Neural cell (in vitro differentiated cells): ENCODE measurements around the gene KIAA0753. TPM values are rescaled to one million over a fixed set of nuclear protein-coding genes. Genes with fewer than 3 reads are reported as not detected.

Experiments
- H2AFZ ChIP-seq: fragments of 200-600, 300-800 bp; sonication (generic), shearing (Covaris generic); 2 replicates; pipeline ENCODE4 v1.6.0; 2014; ENCODE audit warnings: low read depth, mild to moderate bottlenecking, antibody characterized with exemption, low read length, moderate library complexity
- H3F3A ChIP-seq: fragments of 200-600 bp; shearing (Covaris generic); 2 replicates; pipeline ENCODE4 v1.6.1; 2016; ENCODE audit warnings: mild to moderate bottlenecking, moderate library complexity, mixed read lengths, antibody characterized with exemption, low read length; ENCODE audit not compliant: insufficient read depth, poor library complexity, severe bottlenecking
- H3K27ac ChIP-seq: fragments of 200-600, 300-800 bp; sonication (generic), shearing (Covaris generic); 2 replicates; pipeline ENCODE4 v1.5.1; 2014; ENCODE audit warnings: mild to moderate bottlenecking, low read length, moderate library complexity
- H3K27me3 ChIP-seq: fragments of 300-800, 200-600 bp; sonication (generic), shearing (Covaris generic); 2 replicates; pipeline ENCODE4 v1.6.0; 2014; ENCODE audit warnings: mild to moderate bottlenecking, low read depth, low read length, moderate library complexity; ENCODE audit not compliant: insufficient read depth
- H3K36me3 ChIP-seq: fragments of 300-800, 200-600 bp; sonication (generic), shearing (Covaris generic); 2 replicates; pipeline ENCODE4 v1.5.1; 2014; ENCODE audit warnings: mild to moderate bottlenecking, antibody characterized with exemption, low read length, moderate library complexity; ENCODE audit not compliant: insufficient read depth
- H3K4me2 ChIP-seq: fragments of 300-800, 200-600 bp; sonication (generic), shearing (Covaris generic); 2 replicates; pipeline ENCODE4 v1.6.0; 2014; ENCODE audit warnings: mild to moderate bottlenecking, low read length
- H3K4me3 ChIP-seq: fragments of 300-800, 200-600 bp; sonication (generic), shearing (Covaris generic); 2 replicates; pipeline ENCODE4 v1.5.1; 2014; ENCODE audit warnings: mild to moderate bottlenecking, low read length, moderate library complexity
- H3K79me2 ChIP-seq: fragments of 200-600 bp; shearing (Covaris generic); replicated peaks from 2 replicates; pipeline ENCODE4 v1.6.0; 2014; ENCODE audit warnings: mild to moderate bottlenecking, low read length, moderate library complexity; ENCODE audit not compliant: insufficient read depth
- H3K9ac ChIP-seq: fragments of 300-800, 200-600 bp; sonication (generic), shearing (Covaris generic); 2 replicates; pipeline ENCODE4 v1.6.1; 2016; ENCODE audit warnings: mild to moderate bottlenecking, low read length, mixed read lengths
- H3K9me2 ChIP-seq: fragments of 200-600 bp; shearing (Covaris generic); 2 replicates; pipeline ENCODE4 v1.6.1; 2016; ENCODE audit warnings: mild to moderate bottlenecking, low read length, mixed read lengths; ENCODE audit not compliant: insufficient read depth
- H3K9me3 ChIP-seq: fragments of 200-600, 300-800 bp; sonication (generic), shearing (Covaris generic); 2 replicates; pipeline ENCODE4 v1.6.1; 2016; ENCODE audit warnings: mild to moderate bottlenecking, mixed run types, low read length, moderate library complexity, mixed read lengths
- H4K20me1 ChIP-seq: fragments of 200-600 bp; shearing (Covaris generic); 2 replicates; pipeline ENCODE4 v1.6.1; 2016; ENCODE audit warnings: mild to moderate bottlenecking, mixed run types; ENCODE audit not compliant: insufficient read depth
- EP300 ChIP-seq: fragments of 450-650 bp; conservative IDR thresholded peaks from 2 replicates; pipeline ENCODE4 v1.6.1; 2014; ENCODE audit warnings: antibody characterized with exemption, mild to moderate bottlenecking, moderate library complexity; ENCODE audit not compliant: poor library complexity, severe bottlenecking
- EZH2 ChIP-seq: fragments of 200-600, 300-800 bp; shearing (Covaris generic), sonication (generic); IDR thresholded peaks from 2 replicates; pipeline ENCODE4 v1.6.1; 2014; ENCODE audit warnings: antibody characterized with exemption, low read length, borderline replicate concordance, mild to moderate bottlenecking; ENCODE audit not compliant: insufficient read depth, poor library complexity, severe bottlenecking
- MXI1 ChIP-seq: fragments of 450-650 bp; conservative IDR thresholded peaks from 2 replicates; pipeline ENCODE4 v1.6.1; 2014; ENCODE audit warnings: antibody characterized with exemption, mild to moderate bottlenecking; ENCODE audit not compliant: poor library complexity, severe bottlenecking
- POLR2AphosphoS5 ChIP-seq: IDR thresholded peaks from 2 replicates; pipeline ENCODE4 v1.6.1; 2012
- RAD21 ChIP-seq: fragments of 450-650 bp; conservative IDR thresholded peaks from 2 replicates; pipeline ENCODE4 v1.6.1; 2014; ENCODE audit warnings: antibody characterized with exemption, mild to moderate bottlenecking, moderate library complexity
- REST ChIP-seq: IDR thresholded peaks from 2 replicates; pipeline ENCODE4 v1.6.1; 2012; ENCODE audit warnings: borderline replicate concordance
- SMC3 ChIP-seq: fragments of 450-650 bp; conservative IDR thresholded peaks from 2 replicates; pipeline ENCODE4 v1.6.1; 2014; ENCODE audit warnings: antibody characterized with exemption, mild to moderate bottlenecking, moderate library complexity; ENCODE audit not compliant: poor library complexity
- TAF1 ChIP-seq: IDR thresholded peaks from 2 replicates; pipeline ENCODE4 v1.6.1; 2012; ENCODE audit warnings: low read depth
- polyA plus RNA-seq: library from polyadenylated mRNA; depleted of rRNA; stranded (reverse); fragments of >200 nt; gene quantifications from 2 replicates; pipeline ENCODE4 v1.2.3, GENCODE V29; 2014
- TF ChIP-seq, protein P1 (sequence below): fragments of 450-650 bp; IDR thresholded peaks from 2 replicates; pipeline ENCODE4 v1.5.1; 2014; ENCODE audit warnings: antibody characterized with exemption, mild to moderate bottlenecking, moderate library complexity; ENCODE audit not compliant: poor library complexity, severe bottlenecking

KIAA0753 gene
- polyA plus RNA-seq, 1 donor from 2014 or later = 32.3 TPM

DNA sequence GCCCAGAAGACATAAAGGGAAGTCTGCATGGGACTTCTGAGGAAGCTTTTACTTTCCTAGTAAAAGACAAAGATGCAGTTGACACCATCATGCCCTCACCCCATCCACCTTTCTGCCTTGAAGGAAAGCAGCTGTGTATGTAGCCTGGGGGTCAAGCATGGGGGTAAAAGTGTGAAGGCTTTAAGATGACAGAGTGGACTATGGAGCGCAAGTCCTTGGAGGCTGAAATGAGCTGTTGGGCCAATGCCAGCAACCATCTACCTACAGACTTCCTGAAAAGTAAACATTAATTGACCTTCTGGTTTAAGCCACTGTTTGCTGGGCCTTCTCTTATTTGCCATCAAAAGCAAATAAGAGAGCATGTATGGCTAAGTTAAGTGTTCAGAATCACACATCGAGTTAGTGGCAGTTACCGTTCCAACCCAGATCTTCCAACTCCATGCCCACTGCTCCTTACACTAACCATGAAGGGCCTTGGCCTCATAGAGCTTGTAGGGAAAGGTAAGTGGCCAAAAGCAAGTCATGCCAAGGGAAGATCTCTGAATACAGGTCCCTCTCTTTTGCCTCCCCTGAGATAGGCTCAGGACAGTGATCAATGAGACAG is 42.7 kb upstream of the KIAA0753 start:
- H3K27me3 ChIP-seq = no peaks in the 10 kb centered on the region
- no peaks in the 10 kb centered on the region for H3K9me3 ChIP-seq
- H3K79me2 ChIP-seq = no peaks in the 10 kb centered on the region
- H3K9me2 ChIP-seq = no peaks in the 10 kb centered on the region
- H4K20me1 ChIP-seq = no peaks in the 10 kb centered on the region
- H3K4me3 ChIP-seq = no peak overlapping the region
- no peaks in the 10 kb centered on the region for H3K36me3 ChIP-seq
- H2AFZ ChIP-seq = no peak overlapping the region
- H3F3A ChIP-seq = no peaks in the 10 kb centered on the region
- no peak overlapping the region for H3K9ac ChIP-seq
- H3K27ac ChIP-seq = no peak overlapping the region
- H3K4me2 ChIP-seq = no peak overlapping the region
- TF ChIP-seq SMC3 = no peak
- TF ChIP-seq, protein P1, sequence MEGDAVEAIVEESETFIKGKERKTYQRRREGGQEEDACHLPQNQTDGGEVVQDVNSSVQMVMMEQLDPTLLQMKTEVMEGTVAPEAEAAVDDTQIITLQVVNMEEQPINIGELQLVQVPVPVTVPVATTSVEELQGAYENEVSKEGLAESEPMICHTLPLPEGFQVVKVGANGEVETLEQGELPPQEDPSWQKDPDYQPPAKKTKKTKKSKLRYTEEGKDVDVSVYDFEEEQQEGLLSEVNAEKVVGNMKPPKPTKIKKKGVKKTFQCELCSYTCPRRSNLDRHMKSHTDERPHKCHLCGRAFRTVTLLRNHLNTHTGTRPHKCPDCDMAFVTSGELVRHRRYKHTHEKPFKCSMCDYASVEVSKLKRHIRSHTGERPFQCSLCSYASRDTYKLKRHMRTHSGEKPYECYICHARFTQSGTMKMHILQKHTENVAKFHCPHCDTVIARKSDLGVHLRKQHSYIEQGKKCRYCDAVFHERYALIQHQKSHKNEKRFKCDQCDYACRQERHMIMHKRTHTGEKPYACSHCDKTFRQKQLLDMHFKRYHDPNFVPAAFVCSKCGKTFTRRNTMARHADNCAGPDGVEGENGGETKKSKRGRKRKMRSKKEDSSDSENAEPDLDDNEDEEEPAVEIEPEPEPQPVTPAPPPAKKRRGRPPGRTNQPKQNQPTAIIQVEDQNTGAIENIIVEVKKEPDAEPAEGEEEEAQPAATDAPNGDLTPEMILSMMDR = no peak
- TF ChIP-seq EP300 = no peak
- no peak for TF ChIP-seq EZH2
- TF ChIP-seq POLR2AphosphoS5 = no peak
- no peak for TF ChIP-seq RAD21
- no peak for TF ChIP-seq REST
- no peak for TF ChIP-seq TAF1
- TF ChIP-seq MXI1 = no peak

DNA sequence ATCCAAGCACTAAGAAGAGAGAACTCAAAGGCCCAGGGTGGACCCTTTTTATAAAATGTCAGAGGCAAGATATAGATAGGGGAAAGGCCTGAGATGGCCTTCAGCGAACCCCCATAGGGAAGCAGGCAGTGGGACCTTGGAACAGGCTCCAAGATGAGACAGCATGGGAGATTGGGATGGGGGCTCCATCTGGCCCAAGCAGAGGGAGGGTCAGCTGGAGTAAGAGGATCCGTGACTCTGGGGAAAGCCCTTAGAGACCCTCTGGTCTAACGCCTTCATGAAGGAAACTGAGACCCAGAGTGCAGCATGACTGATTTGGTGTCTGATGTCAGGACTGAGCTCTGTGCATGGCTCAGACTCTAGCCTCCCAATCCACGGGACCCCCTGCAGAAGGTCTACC is 41.8 kb upstream of the KIAA0753 start:
- H3K4me2 ChIP-seq = no peak overlapping the region
- H2AFZ ChIP-seq = no peak overlapping the region

More for the DNA sequence above, 41.8 kb upstream of the KIAA0753 start:
- H3K9ac ChIP-seq = no peak overlapping the region
- no peaks in the 10 kb centered on the region for H3K36me3 ChIP-seq
- H3K27ac ChIP-seq = no peak overlapping the region
- H3F3A ChIP-seq = no peaks in the 10 kb centered on the region
- H3K4me3 ChIP-seq = no peak overlapping the region
- no peaks in the 10 kb centered on the region for H3K27me3 ChIP-seq
- H3K9me3 ChIP-seq = no peaks in the 10 kb centered on the region
- no peak for TF ChIP-seq SMC3
- no peak for TF ChIP-seq REST
- TF ChIP-seq EZH2 = no peak
- TF ChIP-seq RAD21 = no peak
- no peak for TF ChIP-seq EP300
- TF ChIP-seq POLR2AphosphoS5 = no peak
- no peak for TF ChIP-seq TAF1
- TF ChIP-seq, protein P1 = no peak
- TF ChIP-seq MXI1 = no peak
- no peaks in the 10 kb centered on the region for H3K79me2 ChIP-seq
- H3K9me2 ChIP-seq = no peaks in the 10 kb centered on the region
- no peaks in the 10 kb centered on the region for H4K20me1 ChIP-seq
